Uterus (tissue), 4 donors: ENCODE results near the gene BCAR3. TPM values are rescaled to one million over a fixed set of nuclear protein-coding genes. Genes with fewer than 3 reads are reported as not detected.

Experiments used
- DNase-seq, 2 donors: peaks; one replicate each; pipeline ENCODE4 v3.0.0-alpha.2; 2019 to 2020
- H3K27ac ChIP-seq, 2 donors: fragments of 200-600 bp; sonication (generic); 1 replicate in 1 of 2; 2 replicates in 1 of 2; pipeline ENCODE4 v1.5.1; 2016 to 2018
- H3K27me3 ChIP-seq, 2 donors: fragments of 200-600 bp; sonication (generic); one replicate each; pipeline ENCODE4 v1.5.1; 2018 to 2019; ENCODE audit warnings: control low read depth in 1 of 2
- H3K36me3 ChIP-seq, 2 donors: fragments of 200-600 bp; sonication (generic); one replicate each; pipeline ENCODE4 v1.5.1; 2019; ENCODE audit warnings: control low read depth in 1 of 2
- H3K4me1 ChIP-seq, 2 donors: fragments of 200-600 bp; sonication (generic); one replicate each; pipeline ENCODE4 v1.5.1; 2018 to 2019; ENCODE audit warnings: control low read depth in 1 of 2
- H3K4me3 ChIP-seq, 2 donors: fragments of 200-600 bp; sonication (generic); 1 replicate in 1 of 2; 2 replicates in 1 of 2; pipeline ENCODE4 v1.5.1; 2018 to 2019; ENCODE audit warnings: mild to moderate bottlenecking in 1 of 2
- H3K9me3 ChIP-seq, 2 donors: fragments of 200-600 bp; sonication (generic); one replicate each; pipeline ENCODE4 v1.5.1; 2019; ENCODE audit warnings: control low read depth in 1 of 2
- CTCF ChIP-seq, 4 experiments: fragments of 200-600 bp in 2 of 4; fragments of 450-650 bp in 2 of 4; sonication (generic) in 2 of 4; IDR thresholded peaks; one replicate each; pipeline ENCODE4 v1.5.1; 2016 to 2019; ENCODE audit warnings: antibody characterized with exemption in 4 of 4, mild to moderate bottlenecking in 2 of 4, moderate library complexity in 1 of 4
- POLR2A ChIP-seq, 2 donors: fragments of 450-650 bp; IDR thresholded peaks; one replicate each; pipeline ENCODE4 v1.6.1; 2016; ENCODE audit warnings: antibody characterized with exemption in 2 of 2, mild to moderate bottlenecking in 1 of 2, moderate library complexity in 1 of 2
- intact Hi-C: fragments of 100-400 bp; cut with DNase I; formaldehyde crosslinking; loops from one replicate; pipeline ENCODE4 v1.15.1; 2023; ENCODE audit warnings: low total_unique reads
- total RNA-seq, 4 donors: library from RNA; depleted of rRNA in 3 of 4; stranded (reverse); fragments of >200 nt in 3 of 4; gene quantifications; one replicate each; pipeline versions ENCODE4 v1.1.0 to v1.2.4, GENCODE V29; 2014 to 2023
- donor health status: DM: yes; HTN: yes; CAD: no.

The BCAR3 gene
- total RNA-seq, 4 donors from 2014 or later = 8.5 to 56.8 (median 20.2) TPM

DNA sequence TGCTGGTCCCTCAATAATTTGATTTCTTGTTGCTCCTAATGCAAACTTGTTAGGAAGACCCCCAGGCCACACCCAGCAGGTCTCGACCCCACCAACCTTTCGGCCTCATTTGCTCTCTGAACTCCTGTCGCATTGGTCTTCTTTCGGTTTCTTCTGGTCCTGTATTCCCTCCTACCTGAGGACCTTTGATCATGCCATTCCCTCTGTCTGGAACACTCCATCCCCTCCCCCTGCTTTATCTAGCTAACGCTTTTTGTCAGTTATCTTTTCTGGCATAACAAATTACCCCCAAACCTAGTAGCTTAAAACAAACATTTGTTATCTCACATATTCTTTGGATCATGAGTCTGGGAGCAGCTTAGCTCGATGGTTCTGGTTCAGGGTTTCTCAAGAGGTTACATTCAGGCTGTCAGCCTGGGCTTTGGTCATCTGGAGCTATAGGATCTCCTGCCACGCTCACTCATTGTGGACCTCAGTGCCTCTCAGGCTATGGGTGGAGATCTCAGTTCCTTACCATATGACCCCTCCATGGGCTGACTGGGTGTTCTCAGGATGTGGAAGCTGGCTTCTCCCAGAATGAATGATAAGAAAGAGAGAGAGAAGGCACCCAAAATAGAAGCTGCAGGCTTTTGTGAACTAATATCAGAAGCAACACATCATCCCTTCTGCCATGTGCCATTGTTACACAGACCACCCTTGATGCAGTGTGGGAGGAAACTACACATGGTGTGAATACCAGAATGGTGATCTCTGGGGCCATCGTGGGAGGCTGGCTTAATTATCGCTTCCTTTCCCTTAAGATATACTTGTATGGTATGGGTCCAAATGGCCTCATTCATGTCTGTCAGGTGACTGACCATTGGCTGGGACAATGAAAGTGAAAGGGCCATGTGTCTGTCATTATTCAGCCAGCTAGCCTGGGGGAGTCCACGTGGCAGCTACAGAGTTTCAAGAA, 29.1 kb upstream of the BCAR3 start:
- Histone ChIP-seq H3K27ac (no peak overlapping the region), H3K36me3 (no peaks in the 10 kb centered on the region), H3K4me1 (no peaks in the 10 kb centered on the region), H3K27me3 (no peaks in the 10 kb centered on the region), H3K9me3 (no peaks in the 10 kb centered on the region), H3K4me3 (no peak overlapping the region)
- TF ChIP-seq POLR2A (IDR thresholded peaks at IDR 0.05) (no peak), CTCF (IDR thresholded peaks at IDR 0.05) (no peak)
- DNase-seq = no peak
- intact Hi-C loops = no loop called here

GRCh38 chr1:93708734-93709481, 27.3 kb upstream of the BCAR3 start:
- DNase-seq = peak; percentile 38 to 47
- no peak for TF ChIP-seq POLR2A (IDR thresholded peaks at IDR 0.05)
- no peak for TF ChIP-seq CTCF (IDR thresholded peaks at IDR 0.05)
- H3K9me3 ChIP-seq = no peaks in the 10 kb centered on the region
- H3K27me3 ChIP-seq = no peaks in the 10 kb centered on the region
- intact Hi-C loops = no loop called here
- H3K4me1 ChIP-seq = no peaks in the 10 kb centered on the region
- no peak overlapping the region for H3K4me3 ChIP-seq
- peak overlapping the region; percentile 57 to 62 for H3K27ac ChIP-seq
- H3K36me3 ChIP-seq = no peaks in the 10 kb centered on the region

GRCh38 chr1:93707956-93708355, 26.3 kb upstream of the BCAR3 start:
- H3K4me1 ChIP-seq = no peaks in the 10 kb centered on the region
- no peaks in the 10 kb centered on the region for H3K9me3 ChIP-seq
- H3K27me3 ChIP-seq = no peaks in the 10 kb centered on the region
- no peaks in the 10 kb centered on the region for H3K36me3 ChIP-seq
- H3K4me3 ChIP-seq = no peak overlapping the region
- DNase-seq = no peak
- no peak for TF ChIP-seq POLR2A (IDR thresholded peaks at IDR 0.05)
- TF ChIP-seq CTCF (IDR thresholded peaks at IDR 0.05) = no peak
- intact Hi-C loops = no loop called here
- peak overlapping the region; percentile 57 to 62 for H3K27ac ChIP-seq

- intact Hi-C loops = no loop called here
- H3K27ac ChIP-seq = no peak overlapping the region
- H3K9me3 ChIP-seq = no peaks in the 10 kb centered on the region
- H3K27me3 ChIP-seq = no peaks in the 10 kb centered on the region
- H3K4me1 ChIP-seq = no peaks in the 10 kb centered on the region
- no peak overlapping the region for H3K4me3 ChIP-seq
- no peak for DNase-seq
- no peaks in the 10 kb centered on the region for H3K36me3 ChIP-seq
- TF ChIP-seq CTCF (IDR thresholded peaks at IDR 0.05) (no peak), POLR2A (IDR thresholded peaks at IDR 0.05) (no peak)
Observed at GRCh38 chr1:93705892-93706500, 24.4 kb upstream of the BCAR3 start.
